GM10248 (cell line): ENCODE data around the gene PPP2R5B.

Source experiments
- CTCF ChIA-PET: fragments of 300-600 bp; sonication (Branson Sonifier 250); formaldehyde crosslinking; extraction: SDS; loops from one replicate; lab custom pipeline; 2021; ENCODE audit warnings: antibody characterized with exemption; lab: Yijun Ruan, JAX
- POLR2A ChIA-PET: fragments of 350-650 bp; sonication (Branson Sonifier 250); formaldehyde crosslinking; extraction: SDS; loops from one replicate; lab custom pipeline; 2020; ENCODE audit warnings: antibody characterized with exemption; lab: Yijun Ruan, JAX
- DNase-seq: peaks from one replicate; pipeline ENCODE4 v3.0.0; 2012; ENCODE audit errors: extremely low spot score
- TF ChIP-seq, protein P1 (sequence below): IDR thresholded peaks from 2 replicates; pipeline ENCODE4 v1.5.1; 2012; ENCODE audit warnings: mild to moderate bottlenecking, low read depth; ENCODE audit errors: extremely low read depth, missing control alignments, control extremely low read depth

Gene PPP2R5B

DNA sequence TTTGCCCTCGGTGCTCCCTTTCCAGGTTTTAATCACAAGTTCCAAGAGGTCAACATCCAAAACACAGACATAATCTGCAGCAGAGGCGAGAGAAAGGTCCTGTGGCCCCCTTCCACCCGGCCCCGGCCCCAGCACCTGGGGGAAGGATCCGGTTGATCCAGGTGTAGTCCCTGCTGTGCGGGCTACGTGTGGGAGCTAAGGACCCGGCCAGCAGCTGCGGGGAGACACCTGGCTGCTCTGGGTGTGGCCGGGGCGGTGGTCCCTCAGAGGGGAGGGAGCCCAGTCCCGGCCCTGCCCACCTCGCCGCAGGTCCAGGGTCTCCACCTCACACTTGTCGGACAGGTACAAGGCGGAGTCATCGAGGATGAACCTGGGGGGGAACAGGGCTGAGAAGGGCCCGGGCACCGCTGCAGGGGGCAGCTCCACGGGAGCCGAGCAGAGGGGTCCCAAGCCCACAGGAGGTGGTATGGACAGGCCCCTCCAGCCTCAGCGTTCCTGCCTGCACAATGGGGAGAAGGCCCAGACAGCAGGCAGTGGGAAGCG lies 21.1 kb upstream of the PPP2R5B start:
- no peak for DNase-seq
- TF ChIP-seq, protein P1, sequence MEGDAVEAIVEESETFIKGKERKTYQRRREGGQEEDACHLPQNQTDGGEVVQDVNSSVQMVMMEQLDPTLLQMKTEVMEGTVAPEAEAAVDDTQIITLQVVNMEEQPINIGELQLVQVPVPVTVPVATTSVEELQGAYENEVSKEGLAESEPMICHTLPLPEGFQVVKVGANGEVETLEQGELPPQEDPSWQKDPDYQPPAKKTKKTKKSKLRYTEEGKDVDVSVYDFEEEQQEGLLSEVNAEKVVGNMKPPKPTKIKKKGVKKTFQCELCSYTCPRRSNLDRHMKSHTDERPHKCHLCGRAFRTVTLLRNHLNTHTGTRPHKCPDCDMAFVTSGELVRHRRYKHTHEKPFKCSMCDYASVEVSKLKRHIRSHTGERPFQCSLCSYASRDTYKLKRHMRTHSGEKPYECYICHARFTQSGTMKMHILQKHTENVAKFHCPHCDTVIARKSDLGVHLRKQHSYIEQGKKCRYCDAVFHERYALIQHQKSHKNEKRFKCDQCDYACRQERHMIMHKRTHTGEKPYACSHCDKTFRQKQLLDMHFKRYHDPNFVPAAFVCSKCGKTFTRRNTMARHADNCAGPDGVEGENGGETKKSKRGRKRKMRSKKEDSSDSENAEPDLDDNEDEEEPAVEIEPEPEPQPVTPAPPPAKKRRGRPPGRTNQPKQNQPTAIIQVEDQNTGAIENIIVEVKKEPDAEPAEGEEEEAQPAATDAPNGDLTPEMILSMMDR, result no peak
- POLR2A ChIA-PET, result interaction anchor here (0.5 kb wide), 1 partner anchor 1351 kb away, joined by 4 read pairs; no protein-coding TSS in a partner anchor
- CTCF ChIA-PET, result interaction anchor here (3.2 kb wide), 1 partner anchor 16 kb away, joined by 8 read pairs; no protein-coding TSS in a partner anchor

DNA sequence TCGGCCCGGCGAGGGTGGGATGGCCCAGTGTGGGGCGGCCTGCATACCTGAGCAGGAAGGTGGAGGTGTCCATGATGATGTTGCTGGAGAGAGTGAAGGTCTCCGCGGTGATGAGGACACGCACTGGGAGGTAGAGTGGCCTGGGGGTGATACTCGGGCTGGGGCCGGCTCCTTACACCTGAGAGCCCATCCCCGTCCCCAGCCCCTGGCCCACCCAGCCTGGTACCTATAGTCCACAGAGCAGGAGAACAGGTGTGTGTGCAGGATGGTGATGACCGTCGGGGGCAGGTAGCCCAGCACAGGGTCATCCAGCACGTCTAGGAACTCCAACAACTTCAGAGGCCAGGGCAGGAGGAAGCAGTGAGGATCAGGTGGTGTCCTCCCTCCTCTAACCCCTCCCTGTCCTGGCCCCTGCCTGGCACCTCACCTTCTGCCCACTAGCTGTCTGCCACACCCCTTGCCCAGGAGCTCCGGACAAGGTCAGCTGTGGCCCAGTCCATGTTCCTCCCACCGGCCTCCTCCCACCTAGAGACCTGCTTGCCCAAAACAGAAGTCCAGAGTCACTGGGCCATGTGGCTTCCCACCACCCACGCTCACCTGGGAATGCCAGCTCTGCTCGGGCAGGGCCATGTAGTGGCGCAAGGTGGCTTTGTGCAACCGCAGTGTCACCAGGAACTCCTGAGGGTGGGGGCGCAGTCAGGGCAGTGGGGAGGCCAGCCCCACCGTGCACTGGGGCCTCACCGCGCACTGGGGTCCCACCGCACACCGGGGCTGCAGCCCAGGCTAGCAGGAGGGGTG lies 18.8 kb upstream of the PPP2R5B start:
- TF ChIP-seq, protein P1, result no peak
- no peak for DNase-seq
- CTCF ChIA-PET, result interaction anchor here (1.0 to 2.1 kb wide), 3 partner anchors 12 to 58 kb away, joined by 3 to 6 read pairs (median 6); no protein-coding TSS in a partner anchor
- POLR2A ChIA-PET, result no interaction called here

DNA sequence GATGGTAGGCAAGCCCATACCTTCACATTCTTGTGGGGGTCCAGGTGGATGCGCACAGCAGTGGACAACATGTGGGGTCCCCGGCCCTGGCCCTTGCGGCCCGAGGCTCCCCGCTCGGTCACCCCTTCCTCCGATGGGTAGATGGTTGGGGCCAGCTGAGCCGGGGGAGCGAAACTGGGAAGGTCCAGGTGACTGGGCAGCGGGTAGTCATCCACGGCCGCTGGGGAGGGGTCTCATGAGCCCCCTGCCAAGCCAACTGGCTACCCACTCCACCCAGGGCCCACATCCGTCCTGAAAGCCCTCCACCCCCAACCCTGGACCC lies 18.2 kb upstream of the PPP2R5B start:
- CTCF ChIA-PET, result interaction anchor here (1.0 to 2.1 kb wide), 3 partner anchors 12 to 59 kb away, joined by 3 to 6 read pairs (median 6); no protein-coding TSS in a partner anchor

DNA sequence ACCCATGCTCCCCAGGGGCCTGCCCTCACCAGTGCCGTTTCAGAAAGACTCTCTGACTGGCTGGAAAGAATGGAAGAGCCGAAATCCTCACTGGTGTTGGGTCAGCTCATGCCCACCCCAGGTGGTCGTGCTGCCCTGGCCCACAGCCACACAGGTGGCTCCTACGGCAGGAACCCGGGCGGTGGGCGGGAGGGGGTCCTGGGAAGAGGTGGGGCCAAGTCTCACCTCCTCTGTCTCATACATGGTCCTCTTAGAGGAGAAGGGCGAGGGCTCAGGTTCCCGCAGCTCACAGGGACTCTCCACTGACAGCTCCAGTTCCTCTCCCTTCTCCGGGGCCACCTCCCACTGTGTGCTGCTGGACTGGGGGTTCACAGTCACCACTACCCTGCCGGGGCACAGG lies 15.7 kb upstream of the PPP2R5B start:
- ChIA-PET POLR2A (no interaction called here), CTCF (interaction anchor here (2.4 kb wide), 1 partner anchor 61 kb away, joined by 7 read pairs; no protein-coding TSS in a partner anchor)
- DNase-seq, result no peak
- TF ChIP-seq, protein P1, result no peak

More for the DNA sequence above, 18.2 kb upstream of the PPP2R5B start:
- POLR2A ChIA-PET, result interaction anchor here (0.8 kb wide), 1 partner anchor 28 kb away, joined by 3 read pairs; the partner anchor contains the start of gene EHD1
- no peak for DNase-seq
- TF ChIP-seq, protein P1, result no peak

DNA sequence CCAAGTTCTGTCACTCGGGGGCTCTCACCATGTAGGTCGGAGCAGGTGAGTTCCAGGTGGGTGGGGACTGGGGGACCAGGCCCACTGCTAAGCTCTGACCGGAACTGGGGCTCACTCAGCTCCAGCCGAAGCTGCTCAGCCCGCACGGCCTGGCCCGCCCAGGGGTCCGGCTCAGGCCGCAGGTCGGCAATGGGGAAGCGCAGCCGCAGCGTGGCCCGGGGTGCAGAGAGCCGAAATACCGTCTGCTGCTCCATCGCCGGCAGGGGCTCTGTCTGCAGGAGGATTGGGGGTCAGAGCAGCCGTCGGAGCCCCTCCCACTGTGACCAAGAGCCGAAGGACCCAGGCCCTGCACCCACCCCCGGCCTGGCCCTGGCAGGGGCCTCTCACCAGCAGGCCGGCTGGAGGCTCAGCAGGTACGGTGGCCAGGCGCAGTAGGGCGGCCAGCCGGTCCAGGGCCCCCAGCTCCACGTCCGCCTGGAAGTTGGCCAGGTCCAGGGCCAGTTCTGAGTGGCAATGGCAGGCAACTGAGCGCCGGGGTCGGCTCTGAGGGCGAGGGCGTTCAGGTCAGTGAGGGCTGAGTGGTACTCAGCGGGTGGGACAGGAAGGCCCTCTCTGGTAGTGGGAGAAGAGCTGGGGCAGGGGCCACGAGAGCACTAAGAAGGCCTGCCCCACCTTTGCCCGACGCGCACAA lies 14.7 kb upstream of the PPP2R5B start:
- TF ChIP-seq, protein P1, result no peak
- no peak for DNase-seq
- POLR2A ChIA-PET, result no interaction called here
- CTCF ChIA-PET, result interaction anchor here (2.4 kb wide), 1 partner anchor 62 kb away, joined by 7 read pairs; no protein-coding TSS in a partner anchor
